Memory B cell (primary cell): ENCODE results near the gene FANCI.

ENCODE experiments used
- ATAC-seq: fragments of 150-1000 bp; cut with Tn5 transposase; 2 replicates; pipeline ENCODE4 v1.10.0; 2021; ENCODE audit warnings: low read depth, mild to moderate bottlenecking, moderate library complexity
- DNase-seq, 2 donors: peaks; one replicate each; pipeline ENCODE4 v3.0.0; 2022; ENCODE audit warnings: low spot score in 2 of 2
- H3K27ac Mint-ChIP-seq: one replicate; pipeline ENCODE4 v1.8.0; 2022; ENCODE audit warnings: mild to moderate bottlenecking, moderate library complexity, mixed read lengths
- H3K27me3 Mint-ChIP-seq: one replicate; pipeline ENCODE4 v1.8.0; 2022; ENCODE audit warnings: mixed read lengths
- H3K36me3 Mint-ChIP-seq: one replicate; pipeline ENCODE4 v1.8.0; 2022; ENCODE audit warnings: mild to moderate bottlenecking, mixed read lengths
- H3K4me1 Mint-ChIP-seq: one replicate; pipeline ENCODE4 v1.8.0; 2022; ENCODE audit warnings: mixed read lengths
- H3K4me3 Mint-ChIP-seq: one replicate; pipeline ENCODE4 v1.8.0; 2022; ENCODE audit warnings: mild to moderate bottlenecking, moderate library complexity, mixed read lengths
- H3K9me3 Mint-ChIP-seq: one replicate; pipeline ENCODE4 v1.8.0; 2022; ENCODE audit warnings: mixed read lengths

Gene FANCI

GRCh38 chr15:89208256-89208655 lies 35.5 kb upstream of the FANCI start:
- Mint-ChIP-seq H3K27me3 (peaks cover 2% of the 10 kb centered on the region), H3K27ac (no peak overlapping the region), H3K36me3 (no peaks in the 10 kb centered on the region), H3K4me1 (peaks cover 2% of the 10 kb centered on the region), H3K4me3 (no peak overlapping the region), H3K9me3 (no peaks in the 10 kb centered on the region)
- ATAC-seq (no peak), DNase-seq (no peak)

DNA sequence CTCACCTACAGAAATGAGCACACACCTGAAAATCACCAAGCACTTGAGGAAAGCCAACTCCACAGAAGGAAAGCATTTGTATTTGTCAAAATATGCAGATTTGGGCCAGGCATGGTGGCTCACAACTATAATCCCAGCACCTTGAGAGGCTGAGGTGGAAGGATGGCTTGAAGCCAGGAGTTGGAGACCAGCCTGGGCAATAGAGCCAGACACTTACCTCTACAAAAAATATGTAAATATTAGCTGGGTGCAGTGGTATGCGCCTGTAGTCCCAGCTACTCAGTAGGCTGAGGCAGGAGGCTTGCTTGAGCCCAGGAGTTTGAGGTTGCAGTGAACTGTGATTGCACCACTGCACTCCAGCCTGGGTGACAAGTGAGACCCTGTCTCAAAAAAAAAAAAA lies 34.7 kb upstream of the FANCI start:
- no peaks in the 10 kb centered on the region for H3K36me3 Mint-ChIP-seq
- no peak for ATAC-seq
- H3K4me1 Mint-ChIP-seq, result peaks cover 2% of the 10 kb centered on the region

DNA sequence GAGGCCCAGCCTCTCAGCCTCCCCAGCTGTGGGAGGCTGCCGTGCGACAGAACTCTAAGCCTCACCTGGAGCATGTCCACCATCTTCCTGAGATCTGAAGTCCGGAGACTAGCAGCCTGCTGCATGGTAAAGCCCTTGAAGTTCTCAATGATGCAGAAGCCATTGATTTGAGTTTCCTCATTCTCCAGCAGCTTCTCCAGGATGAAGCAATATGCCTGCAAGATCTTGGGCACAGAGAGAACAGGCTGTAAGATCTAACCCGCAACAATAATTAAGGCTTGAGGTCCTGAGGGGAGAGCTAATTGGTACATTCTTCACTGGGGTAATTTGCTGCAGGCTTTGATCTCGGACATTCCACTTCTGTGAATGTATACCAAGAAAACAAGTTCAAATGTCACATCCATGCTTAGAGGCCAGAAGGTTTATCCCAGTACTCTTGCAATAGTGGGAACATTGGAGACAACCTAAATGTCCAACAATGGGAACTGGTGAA lies 32.1 kb upstream of the FANCI start:
- H3K27me3 Mint-ChIP-seq, result peaks cover 2% of the 10 kb centered on the region
- no peak overlapping the region for H3K27ac Mint-ChIP-seq
- H3K9me3 Mint-ChIP-seq, result no peaks in the 10 kb centered on the region
- H3K4me1 Mint-ChIP-seq, result peaks cover 2% of the 10 kb centered on the region
- no peaks in the 10 kb centered on the region for H3K36me3 Mint-ChIP-seq
- ATAC-seq (no peak), DNase-seq (no peak)
- H3K4me3 Mint-ChIP-seq, result no peak overlapping the region

More for the DNA sequence above, 34.7 kb upstream of the FANCI start:
- no peak for DNase-seq
- Mint-ChIP-seq H3K27ac (no peak overlapping the region), H3K27me3 (peaks cover 2% of the 10 kb centered on the region), H3K9me3 (no peaks in the 10 kb centered on the region), H3K4me3 (no peak overlapping the region)

- ATAC-seq (no peak), DNase-seq (no peak)
- no peaks in the 10 kb centered on the region for H3K36me3 Mint-ChIP-seq
- H3K27me3 Mint-ChIP-seq, result peaks cover 4% of the 10 kb centered on the region
- no peak overlapping the region for H3K27ac Mint-ChIP-seq
- H3K4me3 Mint-ChIP-seq, result no peak overlapping the region
- H3K9me3 Mint-ChIP-seq, result no peaks in the 10 kb centered on the region
- H3K4me1 Mint-ChIP-seq, result no peaks in the 10 kb centered on the region
Measured at GRCh38 chr15:89215627-89216026, 28.2 kb upstream of the FANCI start.

- no peak for DNase-seq
- H3K27me3 Mint-ChIP-seq, result peaks cover 5% of the 10 kb centered on the region
- H3K36me3 Mint-ChIP-seq, result no peaks in the 10 kb centered on the region
- no peaks in the 10 kb centered on the region for H3K4me1 Mint-ChIP-seq
- ATAC-seq, result no peak
- no peaks in the 10 kb centered on the region for H3K9me3 Mint-ChIP-seq
- no peak overlapping the region for H3K4me3 Mint-ChIP-seq
- H3K27ac Mint-ChIP-seq, result no peak overlapping the region
Measured at GRCh38 chr15:89217031-89217430, 26.7 kb upstream of the FANCI start.

DNA sequence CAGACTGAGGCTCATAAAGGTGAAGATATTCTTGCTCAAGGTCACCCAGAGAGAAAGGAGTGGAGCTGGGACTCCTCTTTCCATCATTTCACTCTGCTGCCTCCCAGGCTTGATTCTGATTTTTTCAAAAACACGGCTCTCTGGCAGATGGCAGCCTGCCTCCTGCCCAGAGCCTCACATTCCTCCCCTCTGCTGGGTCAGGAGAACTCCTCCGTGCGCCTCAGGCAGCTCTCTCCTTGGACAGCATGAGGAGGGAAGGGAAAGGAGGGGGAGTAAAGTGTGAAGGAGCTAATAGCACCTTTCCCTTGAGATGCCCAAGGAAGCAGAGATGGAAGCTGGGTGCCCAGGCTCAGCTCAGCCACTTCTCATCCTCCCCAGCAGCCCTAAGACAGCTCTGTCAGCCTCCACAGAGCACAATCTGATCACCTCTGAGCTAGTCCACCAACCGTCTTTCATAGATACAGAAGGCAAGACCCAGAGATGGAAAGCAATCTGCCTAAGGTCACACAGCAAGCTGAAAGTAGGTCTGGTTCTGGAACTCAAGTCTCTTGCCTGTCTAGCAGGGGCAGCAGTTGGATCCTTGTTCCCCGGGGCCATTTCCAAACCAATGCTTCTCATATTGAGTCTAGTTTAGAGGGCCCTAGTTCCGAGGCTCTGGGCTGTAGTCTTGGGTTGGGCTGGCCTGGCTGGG lies 25.9 kb upstream of the FANCI start:
- H3K27me3 Mint-ChIP-seq, result peaks cover 8% of the 10 kb centered on the region
- no peaks in the 10 kb centered on the region for H3K4me1 Mint-ChIP-seq

DNA sequence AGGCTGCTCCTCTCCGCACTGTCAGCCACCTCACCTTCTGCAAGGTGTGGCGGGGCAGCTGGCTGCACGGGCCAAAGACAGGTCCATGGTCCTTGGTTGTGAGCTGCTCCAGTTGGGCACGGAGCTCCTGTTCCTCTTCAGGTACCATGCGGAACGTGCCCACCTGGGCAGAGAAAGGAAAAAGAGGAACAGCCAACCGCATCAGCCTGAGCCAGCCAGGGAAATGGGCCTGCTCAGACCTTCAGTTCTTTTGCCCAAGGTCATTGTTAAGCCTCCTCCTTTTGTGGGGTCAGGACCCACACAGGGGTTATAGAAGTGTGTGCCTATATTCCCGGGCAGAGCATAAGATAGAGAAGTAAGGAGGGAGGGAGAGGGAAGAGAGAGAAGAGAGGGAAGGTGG lies 25.2 kb upstream of the FANCI start:
- Mint-ChIP-seq H3K36me3 (no peaks in the 10 kb centered on the region), H3K27ac (no peak overlapping the region), H3K4me1 (no peaks in the 10 kb centered on the region), H3K4me3 (no peak overlapping the region), H3K27me3 (peaks cover 8% of the 10 kb centered on the region), H3K9me3 (no peaks in the 10 kb centered on the region)
- no peak for DNase-seq
- ATAC-seq, result no peak

More for the DNA sequence above, 25.9 kb upstream of the FANCI start:
- ATAC-seq (no peak), DNase-seq (no peak)
- H3K4me3 Mint-ChIP-seq, result no peak overlapping the region
- H3K9me3 Mint-ChIP-seq, result no peaks in the 10 kb centered on the region
- no peaks in the 10 kb centered on the region for H3K36me3 Mint-ChIP-seq
- no peak overlapping the region for H3K27ac Mint-ChIP-seq

GRCh38 chr15:89221543-89221942 lies 22.2 kb upstream of the FANCI start, which contains the start of gene RLBP1:
Gene RLBP1 (minus strand): TSS chr15:89221579. CDS start chr15:89218975, 2,604 bp downstream.
- DNase-seq, result no peak
- Mint-ChIP-seq H3K36me3 (no peaks in the 10 kb centered on the region), H3K27ac (no peak within 1 kb of the TSS), H3K9me3 (no peaks in the 10 kb centered on the region), H3K4me3 (no peak within 1 kb of the TSS), H3K4me1 (no peaks in the 10 kb centered on the region), H3K27me3 (peaks cover 10% of the 10 kb centered on the region)
- ATAC-seq, result no peak

GRCh38 chr15:89225588-89225987 lies 18.2 kb upstream of the FANCI start:
- no peaks in the 10 kb centered on the region for H3K4me1 Mint-ChIP-seq
- H3K9me3 Mint-ChIP-seq, result no peaks in the 10 kb centered on the region
- peaks cover 10% of the 10 kb centered on the region for H3K27me3 Mint-ChIP-seq
- DNase-seq (no peak), ATAC-seq (no peak)
- no peak overlapping the region for H3K4me3 Mint-ChIP-seq
- no peaks in the 10 kb centered on the region for H3K36me3 Mint-ChIP-seq
- no peak overlapping the region for H3K27ac Mint-ChIP-seq

DNA sequence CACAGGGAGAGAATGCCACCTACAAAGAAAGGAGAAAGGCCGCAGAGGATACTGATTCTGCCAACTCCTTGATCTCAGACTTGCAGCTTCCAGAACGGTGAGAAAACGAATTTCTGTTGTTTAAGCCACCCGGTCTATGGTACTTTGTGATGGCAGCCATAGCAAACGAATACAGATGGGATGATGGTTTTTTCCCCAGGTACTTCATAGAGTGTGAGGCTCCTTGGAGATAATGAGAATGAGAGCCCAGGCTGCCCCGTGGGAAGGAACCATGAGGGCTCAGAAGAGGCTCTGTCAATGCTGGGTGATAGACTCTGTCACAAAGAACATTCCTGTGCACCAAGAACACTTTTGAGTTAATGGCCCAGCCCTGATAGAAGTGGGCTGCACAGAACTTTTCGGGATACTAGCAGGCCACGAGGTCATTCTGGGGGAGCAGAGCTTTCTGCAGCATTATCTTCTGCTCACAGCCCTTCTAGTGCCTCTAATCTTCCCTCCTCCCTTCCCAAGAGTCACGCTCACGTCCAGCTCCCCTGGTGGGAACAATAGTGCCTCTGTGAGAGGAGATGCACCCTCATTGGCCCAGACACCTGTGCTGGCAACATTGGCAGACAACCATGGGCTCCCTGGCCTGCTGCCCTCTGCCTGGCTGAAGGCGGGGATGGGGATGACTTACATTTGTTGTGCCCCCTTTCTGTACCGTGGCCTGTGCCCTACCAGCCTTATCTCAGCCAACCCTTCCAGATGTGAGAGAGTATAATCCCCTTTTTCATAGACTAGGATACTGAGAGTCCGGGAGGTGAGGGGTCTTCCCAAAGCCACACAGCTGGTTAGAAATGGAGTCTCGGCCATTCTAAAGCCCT lies 17.2 kb upstream of the FANCI start:
- DNase-seq, result no peak
- Mint-ChIP-seq H3K4me3 (no peak overlapping the region), H3K36me3 (no peaks in the 10 kb centered on the region), H3K27me3 (peaks cover 9% of the 10 kb centered on the region), H3K9me3 (no peaks in the 10 kb centered on the region), H3K4me1 (no peaks in the 10 kb centered on the region), H3K27ac (no peak overlapping the region)
- ATAC-seq, result no peak

- H3K27me3 Mint-ChIP-seq, result peaks cover 11% of the 10 kb centered on the region
- no peak overlapping the region for H3K27ac Mint-ChIP-seq
- no peaks in the 10 kb centered on the region for H3K36me3 Mint-ChIP-seq
- no peaks in the 10 kb centered on the region for H3K9me3 Mint-ChIP-seq
- no peaks in the 10 kb centered on the region for H3K4me1 Mint-ChIP-seq
- no peak overlapping the region for H3K4me3 Mint-ChIP-seq
- DNase-seq (no peak), ATAC-seq (no peak)
Measured at GRCh38 chr15:89227425-89227824, 16.4 kb upstream of the FANCI start.

DNA sequence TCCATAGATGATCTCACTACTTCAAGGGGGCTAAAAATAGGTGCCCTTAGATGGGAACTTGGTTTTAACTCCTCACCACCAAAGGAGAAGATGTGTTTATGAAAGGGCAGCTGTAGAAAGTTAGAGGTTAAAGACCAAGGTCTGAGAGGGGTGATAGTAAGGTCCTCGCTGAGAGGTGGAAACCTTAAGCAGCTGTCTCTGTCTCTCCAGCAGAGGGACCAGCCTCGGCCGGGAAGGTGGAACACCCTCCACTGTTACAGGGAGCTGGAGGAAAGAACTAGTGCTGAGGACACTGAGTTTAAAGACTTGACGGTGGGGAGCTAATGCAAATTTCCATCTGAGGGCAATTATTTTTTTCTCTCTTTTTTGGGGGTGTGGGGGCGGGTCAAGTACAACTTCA lies 13.5 kb upstream of the FANCI start:
- ATAC-seq, result no peak
- H3K9me3 Mint-ChIP-seq, result no peaks in the 10 kb centered on the region
- DNase-seq, result no peak
- H3K36me3 Mint-ChIP-seq, result no peaks in the 10 kb centered on the region
- H3K4me1 Mint-ChIP-seq, result no peaks in the 10 kb centered on the region
- H3K4me3 Mint-ChIP-seq, result no peak overlapping the region
- H3K27ac Mint-ChIP-seq, result no peak overlapping the region
- H3K27me3 Mint-ChIP-seq, result peaks cover 7% of the 10 kb centered on the region

GRCh38 chr15:89231832-89232231 lies 11.9 kb upstream of the FANCI start:
- H3K4me3 Mint-ChIP-seq, result no peak overlapping the region
- no peak for DNase-seq
- no peaks in the 10 kb centered on the region for H3K9me3 Mint-ChIP-seq
- ATAC-seq, result no peak
- no peaks in the 10 kb centered on the region for H3K36me3 Mint-ChIP-seq
- H3K27me3 Mint-ChIP-seq, result peaks cover 7% of the 10 kb centered on the region
- H3K27ac Mint-ChIP-seq, result no peak overlapping the region
- no peaks in the 10 kb centered on the region for H3K4me1 Mint-ChIP-seq
